ENCODE measurements around the gene SSBP4.

DNA sequence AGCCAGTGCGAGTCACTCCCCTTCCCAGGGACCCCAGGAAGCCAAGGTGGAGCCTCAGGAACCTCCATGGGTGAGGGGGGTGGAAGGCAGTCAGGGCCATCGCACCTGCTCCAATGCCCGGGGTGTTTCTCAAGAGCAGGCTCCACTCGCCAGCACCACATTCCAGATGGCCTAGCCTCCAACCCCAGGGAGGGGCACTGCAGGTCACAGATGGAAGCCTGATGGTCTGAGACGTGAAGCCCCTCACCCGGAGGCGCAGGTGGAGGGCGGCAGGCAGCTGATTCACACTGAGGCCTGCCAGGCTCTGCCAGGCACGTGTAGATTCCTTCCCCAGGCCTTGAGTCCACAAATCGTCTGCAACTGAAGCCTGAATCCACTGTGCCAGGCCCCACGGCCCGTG, 41.7 kb downstream of the SSBP4 start:
- TF ChIP-seq, protein P1, sequence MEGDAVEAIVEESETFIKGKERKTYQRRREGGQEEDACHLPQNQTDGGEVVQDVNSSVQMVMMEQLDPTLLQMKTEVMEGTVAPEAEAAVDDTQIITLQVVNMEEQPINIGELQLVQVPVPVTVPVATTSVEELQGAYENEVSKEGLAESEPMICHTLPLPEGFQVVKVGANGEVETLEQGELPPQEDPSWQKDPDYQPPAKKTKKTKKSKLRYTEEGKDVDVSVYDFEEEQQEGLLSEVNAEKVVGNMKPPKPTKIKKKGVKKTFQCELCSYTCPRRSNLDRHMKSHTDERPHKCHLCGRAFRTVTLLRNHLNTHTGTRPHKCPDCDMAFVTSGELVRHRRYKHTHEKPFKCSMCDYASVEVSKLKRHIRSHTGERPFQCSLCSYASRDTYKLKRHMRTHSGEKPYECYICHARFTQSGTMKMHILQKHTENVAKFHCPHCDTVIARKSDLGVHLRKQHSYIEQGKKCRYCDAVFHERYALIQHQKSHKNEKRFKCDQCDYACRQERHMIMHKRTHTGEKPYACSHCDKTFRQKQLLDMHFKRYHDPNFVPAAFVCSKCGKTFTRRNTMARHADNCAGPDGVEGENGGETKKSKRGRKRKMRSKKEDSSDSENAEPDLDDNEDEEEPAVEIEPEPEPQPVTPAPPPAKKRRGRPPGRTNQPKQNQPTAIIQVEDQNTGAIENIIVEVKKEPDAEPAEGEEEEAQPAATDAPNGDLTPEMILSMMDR (IDR thresholded peaks at IDR 0.05): no peak
- TF ChIP-seq POLR2A (IDR thresholded peaks at IDR 0.05) (no peak), POLR2AphosphoS5 (IDR thresholded peaks at IDR 0.05) (no peak), EP300 (IDR thresholded peaks at IDR 0.05) (no peak)
